Measurements from ENCODE around the gene HOXB8.
A peak's percentile ranks its signal among the peaks of the same experiment; 100 is the strongest.

The HOXB8 gene

DNA sequence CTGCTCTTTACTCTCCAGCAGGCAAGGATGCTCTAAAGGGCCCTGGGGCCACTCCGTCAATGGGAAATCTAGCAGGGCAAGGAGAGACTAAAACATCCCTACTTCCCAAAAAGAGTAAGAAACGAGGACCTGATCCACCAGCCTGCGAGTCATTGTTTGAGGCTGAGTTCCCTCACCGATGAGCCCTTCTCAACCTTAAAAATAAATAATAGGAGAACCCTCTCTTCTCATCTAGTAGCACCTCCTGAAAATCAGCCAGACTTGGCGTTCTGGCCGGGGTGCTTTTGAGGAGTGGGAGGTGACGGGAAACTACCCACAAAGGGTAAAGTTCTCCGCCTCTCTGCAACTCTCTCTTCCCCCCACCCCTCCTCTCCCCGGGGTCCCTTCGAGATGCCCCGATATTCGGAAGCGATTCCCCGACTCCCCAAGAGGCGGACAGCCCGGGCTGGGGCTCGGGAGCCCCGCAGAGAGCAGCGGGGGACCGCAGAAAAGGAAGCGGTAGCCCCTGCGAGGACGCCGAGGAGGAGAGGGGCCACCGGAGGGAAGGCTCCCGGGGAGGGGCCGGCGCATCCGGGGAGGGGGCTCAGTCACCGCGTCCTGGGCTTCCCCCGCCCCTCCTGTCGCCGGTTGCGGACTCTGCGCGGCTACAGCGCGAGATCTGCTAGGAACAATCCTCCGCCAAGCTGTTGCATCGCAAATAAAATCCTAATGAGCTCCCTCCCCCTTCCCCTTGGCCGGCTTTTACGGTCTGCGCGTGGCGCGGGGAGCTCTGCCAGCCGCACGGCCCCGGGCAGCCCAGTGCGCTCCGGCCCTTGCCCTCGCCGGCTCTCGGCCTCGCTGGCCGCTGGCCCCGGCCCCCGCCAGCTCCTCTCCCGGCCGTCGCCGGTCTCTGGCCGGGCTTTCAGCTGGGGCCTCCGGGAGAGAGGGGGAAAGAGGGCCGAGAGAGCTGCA lies 9.7 kb upstream of the HOXB8 start:
- DNase-seq = peak; percentile 83

DNA sequence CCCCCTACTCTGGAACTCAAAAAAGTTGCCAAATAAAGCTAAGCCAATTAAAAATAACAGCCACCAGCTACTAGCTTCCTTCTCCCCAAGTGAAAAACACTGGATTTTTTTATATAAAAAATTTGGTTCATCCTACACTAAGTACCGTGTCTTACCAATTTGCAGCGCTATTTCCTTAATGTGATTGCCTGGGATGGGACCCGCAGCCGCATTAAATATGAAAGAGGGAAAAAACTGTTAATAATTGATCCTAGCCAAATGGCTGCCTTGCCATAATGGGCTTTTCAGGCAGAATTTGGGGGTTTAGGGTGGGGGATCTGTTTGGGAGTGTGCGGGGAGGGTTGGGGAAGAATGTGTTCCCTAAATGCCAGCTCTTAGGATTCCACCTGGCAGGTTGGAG lies 9.0 kb upstream of the HOXB8 start:
- no peak for DNase-seq

DNA sequence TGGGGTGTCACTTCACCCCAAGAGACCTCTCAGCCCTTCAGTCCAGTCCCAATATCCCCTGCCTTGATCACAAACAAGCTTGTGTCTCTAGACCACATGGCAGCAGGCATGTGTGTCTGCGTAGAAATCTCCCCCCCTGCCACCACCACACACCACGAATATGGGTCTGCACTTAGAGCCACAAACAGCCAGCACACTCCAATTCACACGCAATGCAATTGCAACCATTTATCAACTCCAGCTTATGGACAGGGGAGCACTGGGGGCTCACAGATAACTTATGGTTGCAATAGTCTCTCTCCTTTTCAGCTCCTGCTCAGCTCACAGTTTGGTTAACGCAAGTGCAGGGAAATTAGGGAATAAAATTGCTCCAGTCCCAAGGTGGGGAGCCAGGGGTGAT lies 8.5 kb upstream of the HOXB8 start:
- DNase-seq = no peak

DNA sequence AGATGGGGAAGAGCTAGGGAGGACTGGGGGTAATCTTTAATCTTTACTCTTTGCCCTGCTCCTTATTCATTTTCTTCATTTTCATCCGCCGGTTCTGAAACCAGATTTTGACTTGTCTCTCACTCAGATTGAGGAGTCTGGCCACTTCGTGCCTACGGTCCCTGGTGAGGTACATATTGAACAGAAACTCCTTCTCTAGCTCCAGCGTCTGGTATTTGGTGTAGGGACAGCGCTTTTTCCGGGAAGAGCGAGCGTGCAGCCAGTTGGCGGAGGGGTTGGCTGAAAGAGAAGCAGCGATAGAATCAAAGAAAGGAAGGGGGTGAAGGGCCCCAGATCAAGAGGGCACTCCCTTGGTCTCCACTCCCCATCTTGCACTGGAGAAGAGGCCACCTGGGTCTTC lies 7.8 kb upstream of the HOXB8 start:
- no peak for DNase-seq

DNA sequence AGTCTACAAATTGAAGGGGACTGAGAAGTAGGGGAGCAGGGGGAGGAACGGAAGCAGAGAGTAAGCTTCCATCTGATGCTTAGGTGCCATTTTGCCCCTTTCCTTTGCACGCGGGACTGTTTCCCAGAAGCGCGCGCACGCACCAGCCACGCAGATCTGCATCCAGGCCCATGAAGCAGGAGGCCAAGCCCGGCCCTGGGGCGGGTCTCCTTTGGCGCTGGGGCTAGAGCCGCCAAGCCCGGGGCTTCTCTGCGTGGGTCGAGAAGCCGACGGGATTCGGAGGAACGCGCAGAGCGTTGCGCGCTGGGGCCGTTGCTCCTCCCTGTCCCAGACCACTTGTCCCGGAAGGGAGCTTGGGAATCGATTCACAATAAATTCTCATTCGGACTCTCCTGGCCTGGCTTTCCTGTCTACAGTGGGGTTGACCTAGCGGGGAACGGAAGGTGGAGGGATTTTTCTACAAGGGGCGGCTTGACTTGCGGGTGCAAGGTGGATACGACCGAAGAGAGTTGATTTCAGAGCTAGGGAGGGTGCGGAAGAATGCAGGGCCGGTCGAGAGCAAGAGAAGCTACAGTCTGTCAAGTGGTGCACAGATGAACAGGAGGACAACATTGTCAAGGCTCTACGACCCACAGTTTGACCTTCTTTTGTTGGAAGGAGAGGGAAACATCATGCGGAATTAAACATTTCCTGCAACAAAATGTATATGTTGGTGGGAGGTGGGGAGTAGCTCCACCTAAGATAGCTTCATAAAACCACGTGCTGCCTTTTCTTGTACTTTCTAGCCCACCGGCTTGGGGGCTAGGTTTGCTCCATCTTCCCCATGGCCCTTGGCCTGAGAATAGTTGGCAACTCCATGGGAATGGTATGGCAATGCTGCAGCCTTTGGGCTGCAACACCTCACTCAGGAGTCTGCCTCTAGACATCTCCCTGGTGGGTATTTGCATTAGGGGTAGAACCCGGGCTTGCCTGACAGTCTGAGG lies 6.6 kb upstream of the HOXB8 start:
- DNase-seq = no peak

DNA sequence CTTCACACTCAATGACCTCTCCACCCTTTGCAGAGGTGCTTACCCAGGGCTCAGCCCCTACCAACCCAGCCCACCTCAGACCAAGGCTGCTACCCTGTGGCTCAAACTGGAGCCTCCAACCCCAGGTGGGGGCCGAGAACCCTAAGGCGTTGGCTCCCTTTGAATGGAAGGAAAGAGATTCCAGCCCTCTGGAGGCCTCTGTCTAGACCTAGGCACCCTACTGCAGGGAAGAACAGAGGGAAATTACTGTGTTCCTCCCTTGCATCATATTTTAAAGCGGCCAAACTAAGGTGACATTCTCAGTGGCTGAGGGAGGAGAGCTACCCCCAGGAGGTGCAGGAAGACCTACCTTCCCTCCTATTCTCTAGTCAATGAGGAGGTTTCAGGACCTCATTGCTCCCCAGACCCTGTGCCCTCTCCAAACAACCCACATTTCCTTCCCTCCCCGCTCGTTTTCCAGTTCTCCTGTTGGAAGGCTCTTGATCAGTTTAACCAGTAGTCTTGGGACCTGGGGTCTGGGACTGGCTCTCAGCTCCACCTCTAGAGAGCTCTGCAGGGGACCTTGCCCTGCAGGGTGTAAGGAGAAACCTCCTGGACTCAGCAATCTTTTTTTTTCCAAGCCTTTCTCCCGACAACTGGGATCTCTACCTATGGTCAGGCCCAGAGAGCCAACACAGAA lies 5.5 kb upstream of the HOXB8 start:
- no peak for DNase-seq

DNA sequence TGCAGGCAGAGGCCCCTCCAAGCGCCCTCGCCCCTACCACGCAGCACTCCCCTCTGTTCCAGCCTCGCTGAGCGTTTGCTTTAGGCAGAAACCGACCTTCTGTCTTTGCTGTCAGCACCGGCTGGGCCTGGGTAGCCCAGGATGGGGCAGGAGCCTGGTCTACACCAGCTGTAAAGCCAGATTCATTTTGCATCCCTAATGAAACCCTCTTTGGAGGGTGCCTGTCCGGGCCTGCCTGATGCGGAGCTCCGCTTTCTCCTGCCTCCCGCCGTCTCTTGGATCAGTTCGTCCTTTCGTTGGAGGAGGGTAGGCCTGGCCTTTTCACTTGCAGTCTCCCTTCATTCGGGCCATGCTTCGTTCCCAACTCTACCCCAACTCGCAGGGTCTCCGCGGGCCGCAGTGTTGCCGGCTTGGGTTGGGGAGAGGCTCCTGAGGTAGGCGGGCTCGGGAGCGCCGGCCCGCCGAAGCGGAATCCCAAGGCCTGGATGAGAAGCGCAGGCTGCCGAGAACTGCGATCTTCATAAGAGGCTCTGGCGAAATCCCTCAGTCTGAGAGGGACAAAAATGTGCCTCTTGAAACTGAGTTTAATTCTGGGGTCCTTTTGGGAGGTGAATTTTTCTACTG lies 4.8 kb upstream of the HOXB8 start:
- DNase-seq = no peak

DNA sequence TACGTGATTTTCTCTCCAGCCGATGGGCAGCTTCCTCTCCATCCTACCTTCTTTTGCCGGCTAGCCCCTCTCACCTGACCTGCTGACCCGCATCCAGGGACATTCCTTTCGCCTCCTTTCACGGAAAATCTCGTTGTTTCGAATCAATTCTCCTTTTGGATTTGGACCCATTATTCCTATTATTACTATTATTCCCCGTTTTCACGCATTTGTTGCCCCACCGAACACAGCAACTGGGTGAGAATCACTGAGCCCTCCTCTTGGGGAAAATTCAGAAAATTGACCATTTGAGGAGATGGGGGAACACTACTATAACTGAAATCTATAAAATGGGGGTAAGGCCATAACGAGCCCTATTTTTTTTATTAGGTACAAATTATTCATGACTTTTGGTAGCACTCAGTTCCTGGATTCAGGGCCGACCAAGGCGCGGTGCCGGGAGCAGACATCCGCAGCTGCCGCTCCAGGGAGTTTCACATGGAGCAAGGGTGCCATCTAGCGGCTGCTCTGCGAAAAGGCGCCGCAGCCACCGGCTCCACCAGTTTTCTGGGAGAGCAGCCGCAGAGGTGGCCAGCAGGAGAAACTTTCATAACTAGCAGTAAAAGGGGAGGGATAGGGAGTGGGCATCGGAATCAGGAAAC lies 3.3 kb upstream of the HOXB8 start:
- peak; percentile 88 for DNase-seq

DNA sequence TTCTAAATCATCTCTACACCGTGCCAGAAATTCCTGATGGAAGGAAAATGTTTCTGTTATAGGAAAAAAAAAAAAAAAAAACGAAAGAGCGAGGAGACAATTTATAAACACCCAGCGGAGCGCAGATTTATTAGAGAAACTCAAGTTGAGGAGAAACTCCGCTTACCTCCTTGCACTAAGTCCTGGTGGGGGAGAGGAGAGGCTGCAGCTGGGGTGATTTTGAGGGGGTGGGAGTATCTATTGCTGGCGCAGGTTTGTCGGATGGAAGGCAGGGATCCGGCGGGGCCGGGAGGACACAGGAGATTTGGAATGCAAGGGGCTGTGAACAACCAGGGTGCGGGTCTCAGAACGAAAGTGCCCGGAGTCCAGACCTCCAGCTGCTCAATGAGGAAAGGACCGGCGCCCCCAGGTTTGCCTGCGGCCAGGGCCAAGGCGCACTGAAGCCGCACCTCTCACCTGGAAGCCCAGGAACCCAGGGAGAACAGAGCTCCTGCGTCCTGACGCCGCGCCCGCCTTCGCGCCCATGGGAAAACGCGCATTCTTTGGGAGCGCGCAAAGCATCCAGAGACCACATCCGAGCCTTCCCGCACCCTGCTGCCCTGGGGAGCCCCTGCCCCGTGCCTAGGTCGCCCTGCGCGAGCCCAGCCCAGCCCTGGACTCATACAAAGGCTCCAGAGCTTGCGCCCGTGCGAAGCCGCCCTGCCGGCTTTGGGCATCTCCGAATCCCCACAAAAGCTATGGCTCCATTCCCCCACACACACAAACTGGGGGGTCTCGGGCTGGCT lies 2.6 kb upstream of the HOXB8 start:
- peak; percentile 56 for DNase-seq

DNA sequence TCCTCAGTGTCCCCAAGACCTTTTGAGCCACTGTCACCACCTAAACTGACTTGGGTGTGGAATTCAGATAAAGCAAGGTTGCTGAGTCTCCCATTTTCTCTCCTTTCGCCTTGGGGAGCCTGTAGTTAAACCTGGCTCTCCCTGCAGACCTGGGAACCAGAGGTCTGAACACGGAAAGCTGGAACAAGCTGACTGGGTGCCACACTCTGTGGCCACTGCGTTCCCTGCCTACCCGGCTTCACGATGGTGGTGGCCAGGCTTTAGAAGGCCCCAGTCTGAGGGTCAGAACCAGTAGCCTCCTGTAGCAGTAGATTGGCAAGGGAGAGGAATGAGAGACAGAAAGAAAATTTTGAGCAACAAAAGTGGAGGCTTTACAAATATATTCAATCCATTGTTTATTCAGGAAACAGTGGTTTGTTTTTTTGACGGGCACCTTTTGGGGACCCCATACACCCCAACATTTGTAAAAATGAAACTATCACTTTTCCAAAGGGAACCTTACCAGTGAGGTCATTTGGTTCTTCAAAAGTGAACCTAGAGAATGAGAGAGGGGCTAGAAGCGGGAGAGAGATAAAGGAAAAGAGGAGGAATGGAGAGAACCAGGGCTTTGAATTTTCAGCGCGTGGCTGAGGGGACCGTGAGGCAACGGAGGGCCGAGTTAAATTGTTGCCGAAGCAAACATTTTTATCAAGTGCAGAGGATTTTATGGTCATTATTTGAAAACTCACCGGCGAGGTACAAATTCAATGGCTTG lies 1.8 kb upstream of the HOXB8 start:
- no peak for DNase-seq

DNA sequence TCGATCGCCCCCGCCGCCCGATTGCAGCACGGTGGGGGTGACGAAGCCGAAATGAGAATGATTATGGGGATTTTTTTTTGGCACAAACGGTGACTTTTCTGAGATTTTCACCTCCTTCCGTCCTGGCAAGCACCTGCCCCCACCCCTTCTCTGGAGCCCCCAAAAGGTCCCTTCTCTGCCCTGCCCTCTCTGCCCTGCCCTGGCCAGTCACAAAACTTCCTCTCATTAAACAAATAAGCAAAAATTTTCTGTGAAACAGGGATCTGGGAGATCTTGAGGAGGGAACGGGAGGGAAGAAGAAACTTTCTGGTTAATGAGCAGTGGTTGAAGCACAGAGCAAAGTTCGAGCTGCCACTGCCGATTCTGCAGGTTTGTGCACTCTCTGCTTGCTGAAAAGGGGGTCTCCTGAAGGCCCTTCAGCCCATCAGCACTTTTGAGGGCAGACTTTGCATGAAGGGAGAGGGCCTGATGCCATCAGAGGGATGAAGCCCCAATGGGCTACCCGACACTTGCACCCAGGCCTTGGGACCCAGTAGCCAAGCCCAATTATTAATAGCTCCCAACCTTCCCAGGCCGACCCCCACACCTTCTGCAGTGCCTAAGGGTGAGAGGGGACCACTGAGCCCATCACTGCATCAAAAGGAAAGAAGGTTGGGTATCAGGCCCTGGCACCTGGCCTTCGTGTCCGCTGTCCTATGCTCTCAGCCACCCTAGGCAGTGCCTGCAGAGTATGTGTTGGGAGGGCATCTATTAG lies 1.0 kb upstream of the HOXB8 start:
- DNase-seq = no peak

DNA sequence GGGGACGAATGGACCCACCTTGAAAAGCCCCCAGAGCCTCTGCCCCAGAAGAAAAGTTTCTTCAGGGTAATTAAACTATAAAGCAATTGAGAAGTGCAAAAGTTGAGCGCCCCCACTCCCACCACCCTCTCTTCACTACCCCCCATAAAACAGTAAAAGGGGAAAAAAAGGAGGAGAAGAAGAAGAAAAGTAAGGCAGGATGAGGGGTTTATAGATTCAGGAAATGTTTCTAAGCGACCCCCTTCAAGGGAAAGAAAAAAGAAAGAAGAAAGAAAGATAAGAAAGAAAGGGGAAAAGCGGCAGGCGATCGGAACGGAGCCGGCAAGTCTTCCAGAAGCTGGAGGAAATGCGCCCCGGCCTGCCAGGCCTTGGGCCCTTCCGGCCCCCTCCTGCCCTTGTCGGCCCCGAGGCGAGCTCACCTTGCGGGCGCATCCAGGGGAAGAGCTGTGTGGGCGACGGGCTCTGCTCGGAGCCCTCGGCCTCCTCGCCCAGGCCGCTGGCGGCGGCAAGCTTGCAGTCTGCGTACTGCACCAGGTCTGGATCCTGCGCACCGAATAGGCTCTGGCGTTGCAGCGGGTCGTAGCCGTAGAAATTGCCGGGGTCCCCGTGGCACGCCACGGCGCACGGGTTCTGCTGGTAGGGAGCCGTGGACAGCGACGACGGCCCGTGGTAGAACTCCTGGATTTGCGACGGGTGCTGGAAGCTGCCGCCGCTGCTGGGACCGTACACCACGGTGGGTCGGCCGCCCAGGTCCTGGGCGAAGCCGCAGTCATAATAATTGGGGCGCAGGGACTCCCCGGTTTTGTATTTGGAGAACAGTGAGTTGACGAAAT lies 1.0 kb downstream of the HOXB8 start:
- no peak for DNase-seq

DNA sequence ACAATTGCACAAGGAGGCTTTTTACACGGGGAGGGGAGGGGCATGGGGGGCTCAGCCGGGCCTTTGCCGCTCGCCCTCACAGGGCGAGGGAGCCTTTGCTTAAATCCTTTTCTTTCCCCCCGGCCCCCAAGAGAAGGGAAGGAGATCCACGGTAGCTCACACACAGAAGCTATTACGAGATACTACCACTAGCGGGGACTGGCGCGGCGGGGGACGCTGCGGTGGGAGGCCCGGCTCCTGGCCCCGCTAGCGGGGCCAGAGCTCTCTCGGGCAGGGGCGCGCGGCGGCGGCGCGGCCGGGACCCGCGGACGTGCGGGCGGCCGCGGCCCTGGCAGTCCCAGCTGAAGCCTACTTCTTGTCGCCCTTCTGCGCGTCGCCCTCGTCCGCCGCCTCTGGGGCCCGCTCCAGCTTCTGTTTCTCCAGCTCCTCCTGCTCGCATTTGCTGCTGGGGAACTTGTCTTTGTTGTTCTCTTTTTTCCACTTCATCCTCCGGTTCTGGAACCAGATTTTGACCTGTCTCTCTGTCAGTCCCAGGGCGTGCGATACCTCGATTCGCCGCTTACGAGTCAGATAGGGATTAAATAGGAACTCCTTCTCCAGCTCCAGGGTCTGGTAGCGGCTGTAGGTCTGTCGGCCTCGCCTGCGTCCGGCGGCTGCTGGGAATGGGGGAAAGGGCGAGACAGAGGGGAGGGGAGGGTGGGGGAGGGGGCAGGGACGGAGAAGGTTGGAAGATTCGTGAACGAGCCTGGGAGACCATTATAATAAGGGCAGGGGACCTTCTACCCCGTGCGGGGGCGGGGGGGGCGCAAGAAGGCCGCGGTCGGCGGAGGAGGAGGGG lies 2.0 kb downstream of the HOXB8 start:
- peak; percentile 80 for DNase-seq

DNA sequence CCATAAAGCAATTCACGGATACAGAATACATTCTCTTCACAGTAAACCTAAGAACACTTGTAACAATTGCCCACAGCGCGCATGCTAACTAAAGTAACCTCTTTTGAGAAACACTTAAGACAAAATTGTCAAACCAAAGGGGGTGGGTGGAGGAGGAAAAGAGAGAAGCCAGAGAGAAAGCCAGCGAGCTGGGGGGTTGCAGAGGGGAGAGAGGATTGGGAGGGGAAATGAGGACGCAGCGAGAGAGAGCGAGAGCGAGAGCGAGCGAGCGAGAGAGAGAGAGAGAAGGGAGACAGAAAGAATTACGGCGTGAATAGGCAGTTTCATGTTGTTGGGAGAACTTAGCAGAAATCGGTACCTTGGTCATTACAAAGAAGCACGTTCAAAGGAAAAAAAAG lies 2.6 kb downstream of the HOXB8 start:
- peak; percentile 91 for DNase-seq

DNA sequence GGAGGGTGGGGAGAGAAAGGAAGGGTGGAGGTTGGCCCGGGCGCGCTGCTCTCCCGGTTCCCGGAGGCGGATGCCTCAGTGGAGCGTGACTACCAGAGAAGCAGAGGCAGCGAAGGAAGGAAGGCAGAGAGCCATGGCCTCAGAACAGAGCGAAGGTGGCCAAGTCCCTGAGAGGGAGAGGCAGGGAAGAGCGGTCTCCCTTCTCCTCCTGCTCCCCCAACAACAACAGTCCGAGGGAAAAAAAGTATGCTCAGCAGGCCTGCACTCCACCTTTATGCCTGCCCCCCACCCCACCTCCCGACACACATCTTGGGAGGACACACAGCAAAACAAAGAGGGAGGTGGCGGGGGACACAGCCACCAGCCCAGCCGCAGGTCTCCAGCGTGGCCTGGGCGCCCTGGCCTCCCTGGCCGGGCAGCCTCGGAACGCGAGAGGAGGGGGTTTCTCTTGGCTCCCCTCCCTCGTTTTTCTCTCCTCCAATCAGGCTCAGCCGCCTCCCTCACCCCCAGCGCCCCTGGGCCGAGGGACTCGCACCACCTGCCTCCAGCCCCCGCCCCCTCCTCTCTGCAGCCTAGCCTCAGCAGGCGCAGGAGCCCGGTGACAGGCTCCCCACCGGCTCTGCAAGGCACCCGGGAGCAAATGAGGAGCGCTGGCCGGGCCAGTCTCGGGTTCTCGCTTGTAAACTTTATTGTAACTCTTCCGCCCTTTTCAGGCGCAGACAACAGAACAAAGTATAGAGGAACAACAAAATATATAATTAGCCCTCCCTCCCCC lies 3.2 kb downstream of the HOXB8 start:
- peak; percentile 97 for DNase-seq

DNA sequence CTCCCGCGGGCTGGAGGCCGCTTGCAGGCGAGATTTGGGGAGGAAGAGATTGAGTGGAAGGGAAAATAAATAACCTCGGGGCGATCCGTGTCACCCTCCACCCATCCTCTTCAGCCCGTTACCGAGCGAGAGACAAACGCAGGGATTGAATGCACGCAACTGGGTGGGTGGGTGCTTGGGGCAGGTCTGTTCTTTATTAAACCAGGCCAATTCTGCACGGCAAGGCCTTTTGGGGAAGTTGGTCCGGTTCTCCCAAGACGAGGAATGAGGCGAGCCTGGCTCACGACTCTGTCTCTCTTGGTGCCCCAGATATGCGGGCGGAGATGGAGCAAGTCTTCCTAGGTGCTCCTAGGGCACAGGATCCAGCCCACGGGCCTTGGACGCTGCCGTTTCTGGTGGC lies 3.9 kb downstream of the HOXB8 start:
- peak; percentile 82 for DNase-seq
